Activated CD4-positive, CD25-positive, alpha-beta regulatory T cell (primary cell): Measurements from ENCODE around the gene CPNE9.

Experiments
- DNase-seq, 4 experiments: peaks; one replicate each; lab custom pipeline; 2025; lab: John Stamatoyannopoulos, UW

CPNE9 gene

GRCh38 chr3:9686703-9687102 lies 16.9 kb upstream of the CPNE9 start:
- DNase-seq, result no peak

- no peak for DNase-seq
Observed at GRCh38 chr3:9687514-9687913, 16.1 kb upstream of the CPNE9 start.

GRCh38 chr3:9688961-9689360 lies 14.7 kb upstream of the CPNE9 start:
- no peak for DNase-seq

- DNase-seq, result no peak
Observed at GRCh38 chr3:9689757-9690156, 13.9 kb upstream of the CPNE9 start.

GRCh38 chr3:9690451-9691450 lies 12.9 kb upstream of the CPNE9 start:
- DNase-seq, result no peak

GRCh38 chr3:9691636-9692035 lies 12.0 kb upstream of the CPNE9 start:
- no peak for DNase-seq

- DNase-seq, result no peak
Observed at GRCh38 chr3:9692416-9692815, 11.2 kb upstream of the CPNE9 start.

GRCh38 chr3:9695345-9695744 lies 8.3 kb upstream of the CPNE9 start:
- no peak for DNase-seq

GRCh38 chr3:9695746-9696145 lies 7.9 kb upstream of the CPNE9 start:
- DNase-seq, result no peak

- DNase-seq, result no peak
Observed at GRCh38 chr3:9696480-9697220, 7.0 kb upstream of the CPNE9 start.

- no peak for DNase-seq
Observed at GRCh38 chr3:9697892-9698291, 5.7 kb upstream of the CPNE9 start.

- no peak for DNase-seq
Observed at GRCh38 chr3:9698293-9698692, 5.3 kb upstream of the CPNE9 start.

GRCh38 chr3:9700536-9700935 lies 3.1 kb upstream of the CPNE9 start:
- no peak for DNase-seq

GRCh38 chr3:9701006-9701405 lies 2.6 kb upstream of the CPNE9 start:
- DNase-seq, result no peak

- DNase-seq, result no peak
Observed at GRCh38 chr3:9701711-9702110, 1.9 kb upstream of the CPNE9 start.

- DNase-seq, result no peak
Observed at GRCh38 chr3:9703240-9703639, 393 bp upstream of the CPNE9 start.

- no peak for DNase-seq
Observed at GRCh38 chr3:9704347-9705322, 1.0 kb downstream of the CPNE9 start.

GRCh38 chr3:9710174-9710739 lies 6.6 kb downstream of the CPNE9 start:
- DNase-seq, result no peak

GRCh38 chr3:9712415-9712814 lies 8.8 kb downstream of the CPNE9 start:
- DNase-seq, result no peak

- DNase-seq, result no peak
Observed at GRCh38 chr3:9713142-9713541, 9.5 kb downstream of the CPNE9 start.

GRCh38 chr3:9715136-9715535 lies 11.5 kb downstream of the CPNE9 start:
- DNase-seq, result no peak
